DOHH2 (cell line): Measurements from ENCODE around the gene RUNDC3A.

Experiments
- H3F3A ChIP-seq: fragments of 200-600 bp; sonication (generic), shearing (Covaris generic); 2 replicates; pipeline ENCODE4 v1.6.0; 2016; ENCODE audit warnings: antibody characterized with exemption, mild to moderate bottlenecking; ENCODE audit not compliant: control insufficient read depth, insufficient read depth
- H3K27ac ChIP-seq: fragments of 200-600 bp; sonication (generic); 2 replicates; pipeline ENCODE4 v1.5.1; 2014; ENCODE audit warnings: low read depth, mild to moderate bottlenecking, low read length, moderate library complexity
- H3K27me3 ChIP-seq: fragments of 200-600 bp; sonication (generic); 2 replicates; pipeline ENCODE4 v1.6.1; 2014; ENCODE audit warnings: mild to moderate bottlenecking, low read length, mixed read lengths; ENCODE audit not compliant: control insufficient read depth
- H3K36me3 ChIP-seq: fragments of 200-600 bp; sonication (generic); 2 replicates; pipeline ENCODE4 v1.6.1; 2014; ENCODE audit warnings: mild to moderate bottlenecking, low read length, moderate library complexity, mixed read lengths; ENCODE audit not compliant: control insufficient read depth
- H3K4me1 ChIP-seq: fragments of 200-600 bp; sonication (generic); 2 replicates; pipeline ENCODE4 v1.6.1; 2014; ENCODE audit warnings: mild to moderate bottlenecking, low read length, mixed read lengths; ENCODE audit not compliant: control insufficient read depth
- H3K4me2 ChIP-seq: fragments of 200-600 bp; sonication (generic); 2 replicates; pipeline ENCODE4 v1.6.0; 2014; ENCODE audit warnings: mild to moderate bottlenecking, low read length, moderate library complexity
- H3K4me3 ChIP-seq: fragments of 200-600 bp; sonication (generic); 2 replicates; pipeline ENCODE4 v1.5.1; 2014; ENCODE audit warnings: mild to moderate bottlenecking, low read length, mixed read lengths
- H3K79me2 ChIP-seq: fragments of 200-600 bp; sonication (generic); 2 replicates; pipeline ENCODE4 v1.6.1; 2014; ENCODE audit warnings: mild to moderate bottlenecking, low read length, mixed read lengths; ENCODE audit not compliant: control insufficient read depth
- H3K9me2 ChIP-seq: fragments of 200-600 bp; sonication (generic); replicated peaks from 2 replicates; pipeline ENCODE4 v1.6.1; 2014; ENCODE audit warnings: mild to moderate bottlenecking, low read length, mixed read lengths; ENCODE audit not compliant: control insufficient read depth
- H3K9me3 ChIP-seq: fragments of 200-600 bp; sonication (generic); 2 replicates; pipeline ENCODE4 v1.6.1; 2014; ENCODE audit warnings: antibody characterized with exemption, low read length, mixed read lengths; ENCODE audit not compliant: control insufficient read depth, insufficient read depth
- H4K20me1 ChIP-seq: fragments of 200-600 bp; sonication (generic); 2 replicates; pipeline ENCODE4 v1.6.0; 2014; ENCODE audit warnings: low read depth, mild to moderate bottlenecking, antibody characterized with exemption, low read length, moderate library complexity; ENCODE audit not compliant: control insufficient read depth, insufficient read depth
- CTCF ChIP-seq: fragments of 200-600 bp; sonication (generic); IDR thresholded peaks from one replicate; pipeline ENCODE4 v1.5.1; 2014; ENCODE audit warnings: antibody characterized with exemption, mild to moderate bottlenecking, low read depth, low read length; ENCODE audit not compliant: poor library complexity, severe bottlenecking
- EZH2phosphoT487 ChIP-seq: fragments of 200-600 bp; sonication (generic); IDR thresholded peaks from 2 replicates; pipeline ENCODE4 v1.6.1; 2017; ENCODE audit warnings: borderline replicate concordance, mild to moderate bottlenecking, antibody characterized with exemption, low read length, moderate library complexity, mixed read lengths

The RUNDC3A gene

GRCh38 chr17:44273607-44274006, 34.8 kb upstream of the RUNDC3A start:
- Histone ChIP-seq H3F3A (no peaks in the 10 kb centered on the region), H3K79me2 (no peaks in the 10 kb centered on the region), H3K9me2 (no peaks in the 10 kb centered on the region), H3K4me1 (peaks cover 5% of the 10 kb centered on the region; the same call in 1 of the 2 replicates), H3K4me3 (no peak overlapping the region), H4K20me1 (no peaks in the 10 kb centered on the region), H3K9me3 (no peaks in the 10 kb centered on the region), H3K27ac (no peak overlapping the region), H3K27me3 (peaks cover 19% of the 10 kb centered on the region; the same call in 1 of the 2 replicates), H3K4me2 (no peak overlapping the region), H3K36me3 (no peaks in the 10 kb centered on the region)
- no peak for TF ChIP-seq EZH2phosphoT487
- no peak for TF ChIP-seq CTCF

- Histone ChIP-seq H3K9me3 (no peaks in the 10 kb centered on the region), H4K20me1 (no peaks in the 10 kb centered on the region), H3K4me3 (no peak overlapping the region), H3K79me2 (no peaks in the 10 kb centered on the region), H3K27ac (no peak overlapping the region), H3K4me2 (no peak overlapping the region), H3F3A (peaks cover 3% of the 10 kb centered on the region; the same call in 1 of the 2 replicates), H3K27me3 (peaks cover 29% of the 10 kb centered on the region; the same call in 1 of the 2 replicates), H3K9me2 (no peaks in the 10 kb centered on the region), H3K4me1 (peaks cover 13% of the 10 kb centered on the region), H3K36me3 (no peaks in the 10 kb centered on the region)
- TF ChIP-seq CTCF (no peak), EZH2phosphoT487 (no peak)
Observed at GRCh38 chr17:44277976-44278375, 30.4 kb upstream of the RUNDC3A start.

- Histone ChIP-seq H3K27me3 (peaks cover 25% of the 10 kb centered on the region; the same call in 1 of the 2 replicates), H4K20me1 (no peaks in the 10 kb centered on the region), H3K9me3 (no peaks in the 10 kb centered on the region), H3K9me2 (no peaks in the 10 kb centered on the region), H3K27ac (no peak overlapping the region), H3F3A (peaks cover 3% of the 10 kb centered on the region; the same call in 1 of the 2 replicates), H3K79me2 (no peaks in the 10 kb centered on the region), H3K4me1 (peaks cover 13% of the 10 kb centered on the region), H3K4me2 (peak overlapping the region; percentile 27; the same call in 1 of the 2 replicates), H3K4me3 (no peak overlapping the region), H3K36me3 (no peaks in the 10 kb centered on the region)
- TF ChIP-seq EZH2phosphoT487 = no peak
Observed at GRCh38 chr17:44279346-44279665, 29.1 kb upstream of the RUNDC3A start.

- H3F3A ChIP-seq = peaks cover 3% of the 10 kb centered on the region; the same call in 1 of the 2 replicates
- TF ChIP-seq EZH2phosphoT487 (no peak), CTCF (no peak)
- no peaks in the 10 kb centered on the region for H3K36me3 ChIP-seq
- H3K9me3 ChIP-seq = no peaks in the 10 kb centered on the region
- no peaks in the 10 kb centered on the region for H3K79me2 ChIP-seq
- H3K4me3 ChIP-seq = no peak overlapping the region
- no peaks in the 10 kb centered on the region for H4K20me1 ChIP-seq
- H3K27ac ChIP-seq = no peak overlapping the region
- no peaks in the 10 kb centered on the region for H3K9me2 ChIP-seq
- H3K27me3 ChIP-seq = peaks cover 25% of the 10 kb centered on the region; the same call in 1 of the 2 replicates
- H3K4me2 ChIP-seq = peak overlapping the region; percentile 27; the same call in 1 of the 2 replicates
- H3K4me1 ChIP-seq = peaks cover 13% of the 10 kb centered on the region
Observed at GRCh38 chr17:44279666-44280391, 28.6 kb upstream of the RUNDC3A start.
